OCI-LY7 (cell line): Measurements from ENCODE around the gene C9.

Experiments
- CTCF ChIP-seq: fragments of 200-600 bp; sonication (generic); conservative IDR thresholded peaks from 2 replicates; pipeline ENCODE4 v1.5.1; 2014; ENCODE audit warnings: mild to moderate bottlenecking, antibody characterized with exemption, low read length, moderate library complexity, mixed read lengths
- EZH2phosphoT487 ChIP-seq: fragments of 200-600 bp; sonication (generic); IDR thresholded peaks from 2 replicates; pipeline ENCODE4 v1.6.1; 2018; ENCODE audit warnings: low read depth, borderline replicate concordance, mild to moderate bottlenecking, mixed run types, antibody characterized with exemption, low read length, moderate library complexity, mixed read lengths

GRCh38 chr5:39235648-39236047, 128.6 kb downstream of the C9 start:
- no peak for TF ChIP-seq CTCF
- TF ChIP-seq EZH2phosphoT487, result no peak
